ENCODE measurements around the gene ZBTB7B.

Gene ZBTB7B

GRCh38 chr1:155018617-155019348 is 16.2 kb downstream of the ZBTB7B start:
- no peak for FAIRE-seq

DNA sequence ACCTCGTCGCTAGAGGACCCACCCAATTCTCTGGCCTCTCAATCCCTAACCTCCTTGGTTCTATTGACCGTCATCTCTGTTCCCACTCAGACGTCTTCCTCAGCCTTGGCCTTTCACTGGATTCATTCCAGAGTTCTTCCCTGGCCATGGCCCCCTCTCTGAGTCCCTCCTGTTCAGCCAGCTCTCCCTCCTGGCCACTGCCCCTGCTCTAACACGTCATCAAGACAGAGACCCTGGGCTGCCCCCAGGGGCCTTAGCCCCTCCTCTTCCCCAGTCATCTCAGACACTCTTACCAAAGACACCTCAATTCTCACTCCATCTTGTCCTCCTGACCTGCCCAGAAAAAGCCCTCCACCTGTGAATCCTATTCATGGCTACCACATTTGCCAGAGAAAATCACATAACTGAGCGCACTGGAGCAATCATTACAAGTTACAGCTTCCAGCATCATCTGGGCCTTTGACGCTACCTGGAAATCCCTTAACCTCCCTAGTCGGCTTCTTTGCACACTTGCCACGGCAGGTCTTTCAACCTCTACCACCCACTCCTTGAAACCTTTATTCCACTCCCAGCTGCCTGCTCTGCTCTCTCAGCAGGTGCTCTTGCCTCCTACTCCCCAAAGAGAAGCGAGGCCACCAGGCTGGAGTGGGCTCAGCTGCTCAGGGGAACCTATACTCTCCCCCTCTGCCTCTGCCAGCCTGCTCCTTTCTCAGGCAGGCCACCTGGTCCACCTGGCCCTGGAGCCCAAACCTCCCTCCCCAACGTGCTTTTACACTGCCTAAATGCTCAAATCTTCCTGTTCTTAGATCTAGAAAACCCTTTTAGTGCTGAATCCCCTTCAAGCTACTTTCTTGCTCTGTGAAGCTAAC is 17.0 kb downstream of the ZBTB7B start:
- FAIRE-seq = no peak

DNA sequence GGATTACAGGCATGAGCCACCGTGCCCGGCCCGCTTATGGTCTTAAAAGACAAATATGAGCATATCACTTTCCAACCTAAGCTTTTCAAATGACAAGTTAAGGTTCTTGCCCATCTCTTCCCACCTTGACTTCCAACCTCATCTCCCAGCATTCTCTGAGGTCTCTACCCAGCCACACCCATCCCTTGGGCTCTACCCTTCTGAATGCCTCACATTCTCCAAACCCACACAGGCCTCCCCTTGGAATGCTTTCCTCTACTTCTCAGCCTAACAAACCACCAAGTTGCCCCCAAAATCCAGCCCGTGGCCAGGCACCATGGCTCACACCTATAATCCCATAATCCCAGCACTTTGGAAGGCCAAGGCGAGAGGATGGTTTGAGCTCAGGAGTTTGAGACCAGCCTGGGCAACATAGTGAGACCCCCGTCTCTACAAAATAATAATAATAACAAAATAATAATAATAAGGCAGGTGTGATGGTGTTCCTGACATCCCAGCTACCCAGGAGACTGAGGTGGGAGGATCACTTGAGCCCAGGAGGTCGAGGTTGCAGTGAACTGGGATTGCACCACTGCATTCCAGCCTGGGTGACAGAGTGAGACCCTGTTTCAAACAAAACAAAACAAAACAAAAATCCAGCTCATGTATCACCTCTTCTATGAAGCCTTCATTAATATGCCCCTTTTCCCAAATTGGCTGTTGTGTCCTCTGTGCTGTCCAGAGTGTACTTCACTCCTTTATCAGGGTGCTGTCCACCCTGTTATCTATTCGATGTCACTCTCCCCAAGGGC is 19.7 kb downstream of the ZBTB7B start:
- no peak for FAIRE-seq

DNA sequence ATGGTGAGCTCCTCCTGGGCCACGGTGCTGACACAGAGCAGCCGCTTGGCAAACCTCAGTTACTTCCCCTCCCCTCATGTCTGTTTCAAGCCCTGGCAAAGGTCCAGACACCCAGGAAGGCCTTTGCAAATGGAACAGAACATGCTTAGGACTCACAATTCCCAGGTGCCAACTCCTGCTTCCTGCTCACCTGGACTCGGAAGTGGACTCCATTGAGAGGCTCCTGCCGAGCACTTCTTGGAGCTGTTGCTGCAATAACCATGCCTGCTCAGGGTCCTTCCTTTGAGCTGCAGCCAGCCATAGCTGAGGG is 20.3 kb downstream of the ZBTB7B start:
- no peak for FAIRE-seq

- FAIRE-seq = no peak
Observed at GRCh38 chr1:155023627-155024026, 21.0 kb downstream of the ZBTB7B start.

GRCh38 chr1:155024315-155024714 is 21.7 kb downstream of the ZBTB7B start:
- no peak for FAIRE-seq

DNA sequence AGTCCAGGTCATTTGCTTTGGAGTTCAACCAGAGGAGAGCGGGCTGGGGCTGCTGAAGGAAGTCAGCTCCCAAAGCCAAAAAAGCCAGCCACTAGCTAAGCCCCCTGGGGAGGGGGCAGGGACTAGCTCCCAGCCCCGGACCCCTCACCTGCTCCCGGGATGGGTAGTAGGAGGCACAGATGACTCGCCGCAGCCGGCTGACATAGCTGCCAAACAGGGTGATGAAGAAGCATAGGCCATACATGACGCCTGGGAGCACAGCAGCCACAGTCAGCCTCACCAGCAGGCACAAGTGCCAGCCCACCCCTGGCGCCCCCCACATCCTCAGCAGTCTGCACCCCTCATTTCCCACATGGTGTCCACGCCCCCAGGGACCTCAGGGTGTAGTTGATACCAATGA is 23.6 kb downstream of the ZBTB7B start:
- FAIRE-seq = no peak

GRCh38 chr1:155026588-155026987 is 24.0 kb downstream of the ZBTB7B start:
- no peak for FAIRE-seq

DNA sequence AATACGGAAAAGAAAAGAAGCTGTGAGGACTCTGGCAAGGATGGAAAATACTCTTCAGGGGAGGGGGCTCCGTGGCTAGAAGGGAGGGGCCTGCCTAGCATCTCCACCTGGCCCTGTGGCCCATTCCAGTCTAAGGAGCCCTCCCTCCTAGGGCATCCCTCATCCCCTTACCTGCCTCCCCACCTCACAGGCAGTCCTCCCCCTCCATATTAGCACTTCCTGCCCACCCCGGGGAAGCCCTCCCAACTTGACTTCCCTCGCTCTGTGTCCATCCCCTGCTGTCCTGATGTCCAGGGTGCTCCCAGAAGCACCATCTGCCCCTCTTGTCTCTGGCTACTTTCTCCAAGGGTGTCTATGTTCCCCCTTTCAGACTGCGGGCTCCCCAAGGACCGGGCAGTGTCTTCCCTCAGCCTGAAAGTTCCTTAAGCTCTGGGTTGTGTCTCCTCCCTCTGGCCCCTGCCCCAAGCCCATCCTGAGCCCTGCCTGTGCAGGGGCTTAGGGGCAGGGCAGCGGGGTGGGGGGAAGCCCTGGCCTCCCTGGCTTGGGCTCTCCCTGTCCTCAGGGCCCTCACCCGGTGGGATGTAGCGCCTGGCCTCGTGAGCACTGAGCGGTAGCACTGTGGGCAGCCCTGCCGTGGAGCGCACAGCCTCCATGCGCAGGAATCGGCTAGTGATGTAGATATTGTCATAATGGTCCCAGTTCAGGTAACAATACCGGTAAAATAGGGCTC is 27.1 kb downstream of the ZBTB7B start:
- FAIRE-seq = no peak

DNA sequence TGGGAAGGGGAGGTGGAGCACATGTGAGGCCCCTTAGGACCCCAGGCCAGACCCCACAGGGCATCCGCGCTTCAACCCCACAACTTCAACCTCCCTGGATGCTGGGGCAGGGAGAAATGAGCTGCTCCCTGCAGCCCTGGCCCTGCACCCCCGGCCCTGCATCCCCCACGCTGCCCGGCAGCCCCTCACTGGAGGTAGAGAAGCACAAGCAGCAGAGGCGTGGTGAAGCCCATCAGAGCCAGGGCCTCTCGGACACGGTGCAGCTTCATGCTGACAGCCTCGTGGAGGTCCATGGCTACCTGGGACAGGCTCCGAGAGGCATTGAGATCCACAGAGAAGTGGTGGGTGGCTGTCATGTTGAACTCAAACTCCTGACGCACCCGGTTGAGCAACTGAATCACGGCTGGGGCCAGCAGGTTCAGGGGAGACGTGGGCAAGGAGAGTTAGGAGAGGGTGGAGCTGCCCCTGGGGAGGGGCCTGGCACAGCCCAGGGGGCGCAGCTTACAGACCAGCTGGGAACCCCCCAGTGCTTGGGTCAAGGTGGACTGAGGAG is 27.7 kb downstream of the ZBTB7B start:
- FAIRE-seq = no peak

DNA sequence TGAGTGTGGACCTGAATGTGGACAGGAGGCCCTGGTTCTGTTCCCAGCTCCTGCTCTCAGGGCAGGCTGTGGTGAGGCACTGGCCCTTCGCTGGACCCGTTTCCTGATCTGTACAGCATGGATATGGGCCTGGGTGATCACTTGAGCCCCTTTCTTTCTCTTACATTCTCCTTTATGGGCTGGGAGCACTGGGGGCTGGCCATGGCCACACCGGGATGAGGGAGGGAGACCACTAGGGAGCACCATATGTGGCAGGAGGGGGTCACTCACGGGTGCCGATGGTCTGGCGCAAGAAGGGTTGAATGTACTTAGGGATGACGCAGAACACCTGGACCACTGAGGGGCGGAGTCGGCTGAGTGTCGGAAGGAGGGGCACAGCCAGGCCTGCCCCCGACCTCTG is 28.3 kb downstream of the ZBTB7B start:
- no peak for FAIRE-seq

- no peak for FAIRE-seq
Observed at GRCh38 chr1:155032886-155033285, 30.3 kb downstream of the ZBTB7B start.

GRCh38 chr1:155033524-155033923 is 30.9 kb downstream of the ZBTB7B start, which contains the start of the genes DCST1 and DCST2:
TSS of gene DCST1 (plus strand) at chr1:155033824. CDS start at chr1:155034037, 213 bp downstream.
TSS of gene DCST2 (minus strand) at chr1:155033781. CDS start at chr1:155033701, 80 bp downstream.
- FAIRE-seq = no peak

DNA sequence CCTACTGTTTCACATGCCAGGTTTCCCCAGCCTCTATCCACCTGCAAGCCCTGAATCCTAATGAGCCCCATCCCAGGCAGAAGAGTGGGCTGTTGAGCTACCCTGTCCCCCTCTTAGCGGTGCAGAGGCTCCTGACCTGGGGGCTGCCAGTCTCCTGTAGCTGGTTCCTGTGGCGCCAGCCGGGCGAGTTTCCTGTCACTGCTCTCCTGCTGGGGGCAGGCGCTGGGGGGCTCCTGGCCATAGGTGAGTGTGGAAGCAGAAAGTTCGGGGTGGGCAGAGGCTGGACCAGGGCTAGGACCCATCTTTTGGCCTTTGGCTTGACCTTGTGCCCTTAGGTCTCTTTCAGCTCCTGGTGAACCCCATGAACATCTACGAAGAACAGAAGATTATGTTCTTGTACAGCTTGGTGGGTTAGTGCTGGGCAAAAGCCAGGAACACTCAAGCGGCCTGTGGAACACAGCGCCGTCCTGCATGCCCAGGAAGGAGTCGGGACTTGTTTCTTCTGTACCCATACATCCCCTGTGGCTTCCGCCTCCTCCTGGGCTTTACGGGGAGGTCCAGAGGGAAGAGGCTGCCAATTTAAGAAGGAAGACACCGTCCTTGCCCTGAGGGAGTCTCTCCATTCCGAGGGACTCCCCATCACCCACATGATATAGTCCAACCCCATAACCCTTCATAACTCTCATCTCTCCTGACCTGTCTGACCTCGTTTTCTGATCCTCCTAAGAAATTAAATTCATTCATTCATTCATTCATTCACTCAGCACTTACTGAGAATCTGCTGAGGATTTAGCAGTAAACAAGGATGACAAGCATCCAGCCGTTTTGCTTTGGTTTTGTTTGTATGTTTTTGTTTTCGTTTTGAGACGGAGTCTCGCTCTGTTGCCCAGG is 32.0 kb downstream of the ZBTB7B start:
- no peak for FAIRE-seq

DNA sequence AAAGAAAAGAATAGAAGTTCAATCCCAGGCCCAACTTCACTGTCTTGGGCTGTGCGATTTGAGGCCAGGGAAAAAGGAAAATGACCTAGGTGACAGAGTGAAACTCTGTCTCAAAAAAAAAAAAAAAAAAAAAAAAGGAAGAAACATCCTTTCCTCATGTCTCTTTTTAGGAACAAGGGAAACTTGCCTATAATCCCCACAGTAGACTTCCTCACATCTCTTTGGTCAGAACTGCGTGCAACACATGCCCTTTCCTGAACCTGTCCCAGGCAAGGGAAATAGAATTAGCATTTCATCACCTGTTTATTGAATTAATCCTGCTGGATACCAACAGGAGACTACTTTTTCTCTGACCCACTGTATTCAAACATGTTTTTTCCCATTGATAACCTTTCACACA is 33.3 kb downstream of the ZBTB7B start:
- FAIRE-seq = no peak

DNA sequence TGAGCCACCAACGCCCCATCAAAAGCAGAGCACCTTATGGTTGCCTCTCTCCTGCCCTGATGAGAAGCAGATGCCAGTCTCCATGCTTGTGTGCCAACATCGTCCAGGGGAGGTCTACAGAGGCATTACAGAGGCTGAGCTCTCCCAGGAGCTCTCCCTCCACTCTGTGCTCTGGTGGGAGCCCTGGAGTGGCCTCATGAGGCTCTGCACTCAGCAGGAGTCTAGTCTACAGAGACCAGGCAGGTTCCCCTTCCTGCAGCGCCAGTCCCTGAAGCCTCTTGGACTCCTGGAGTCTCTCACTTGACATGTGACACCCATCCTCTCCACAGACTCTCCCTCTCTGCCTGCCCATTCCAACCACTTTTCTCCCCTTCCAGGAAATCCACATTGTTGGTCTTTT is 34.4 kb downstream of the ZBTB7B start:
- FAIRE-seq = no peak

GRCh38 chr1:155037851-155038441 is 35.3 kb downstream of the ZBTB7B start:
- no peak for FAIRE-seq

- no peak for FAIRE-seq
Observed at GRCh38 chr1:155038602-155039307, 36.2 kb downstream of the ZBTB7B start.

GRCh38 chr1:155039308-155039669 is 36.7 kb downstream of the ZBTB7B start:
- no peak for FAIRE-seq

All from endometrium (tissue), 2 donors.